ENCODE measurements around the gene GRPEL1.

DNA sequence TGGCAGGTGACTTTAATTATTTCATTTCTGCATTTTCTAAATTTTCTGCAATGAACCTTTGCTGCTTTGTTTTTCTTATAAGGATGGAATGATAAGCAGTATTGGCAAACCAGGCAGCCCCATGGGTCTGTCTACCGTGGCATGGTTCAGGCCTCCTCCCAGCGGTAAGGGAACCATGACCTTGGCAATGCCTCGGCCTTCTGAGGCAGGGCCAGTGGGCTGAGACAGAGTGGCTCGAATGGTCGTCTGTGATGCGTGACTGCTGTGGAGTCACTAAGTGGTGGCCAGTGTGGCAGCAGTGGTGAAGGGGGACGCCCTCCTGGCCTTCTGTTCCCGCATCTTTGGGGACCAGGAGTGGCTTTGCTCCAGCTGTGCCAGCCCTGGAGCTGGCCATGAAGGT is 43.6 kb upstream of the GRPEL1 start:
- TF ChIP-seq POLR2AphosphoS5 (IDR thresholded peaks at IDR 0.05; ENCODE audit: low read depth, low read length) (no peak), EZH2 (IDR thresholded peaks at IDR 0.05) (no peak), RAD21 (IDR thresholded peaks at IDR 0.05; ENCODE audit: low read depth) (no peak), FOSL1 (IDR thresholded peaks at IDR 0.05; ENCODE audit: low read depth) (no peak), POLR2A (IDR thresholded peaks at IDR 0.05; ENCODE audit: borderline replicate concordance, extremely low read depth, insufficient read depth, insufficient read length) (no peak), EZH2phosphoT487 (IDR thresholded peaks at IDR 0.05; ENCODE audit: borderline replicate concordance) (no peak), SIN3A (IDR thresholded peaks at IDR 0.05; ENCODE audit: low read depth) (no peak), YY1 (IDR thresholded peaks at IDR 0.05; ENCODE audit: extremely low read depth, insufficient replicate concordance, low read depth, low read length) (no peak), JUND (IDR thresholded peaks at IDR 0.05) (no peak), CEBPB (IDR thresholded peaks at IDR 0.05; ENCODE audit: low read depth) (no peak)
- TF ChIP-seq, protein P1, sequence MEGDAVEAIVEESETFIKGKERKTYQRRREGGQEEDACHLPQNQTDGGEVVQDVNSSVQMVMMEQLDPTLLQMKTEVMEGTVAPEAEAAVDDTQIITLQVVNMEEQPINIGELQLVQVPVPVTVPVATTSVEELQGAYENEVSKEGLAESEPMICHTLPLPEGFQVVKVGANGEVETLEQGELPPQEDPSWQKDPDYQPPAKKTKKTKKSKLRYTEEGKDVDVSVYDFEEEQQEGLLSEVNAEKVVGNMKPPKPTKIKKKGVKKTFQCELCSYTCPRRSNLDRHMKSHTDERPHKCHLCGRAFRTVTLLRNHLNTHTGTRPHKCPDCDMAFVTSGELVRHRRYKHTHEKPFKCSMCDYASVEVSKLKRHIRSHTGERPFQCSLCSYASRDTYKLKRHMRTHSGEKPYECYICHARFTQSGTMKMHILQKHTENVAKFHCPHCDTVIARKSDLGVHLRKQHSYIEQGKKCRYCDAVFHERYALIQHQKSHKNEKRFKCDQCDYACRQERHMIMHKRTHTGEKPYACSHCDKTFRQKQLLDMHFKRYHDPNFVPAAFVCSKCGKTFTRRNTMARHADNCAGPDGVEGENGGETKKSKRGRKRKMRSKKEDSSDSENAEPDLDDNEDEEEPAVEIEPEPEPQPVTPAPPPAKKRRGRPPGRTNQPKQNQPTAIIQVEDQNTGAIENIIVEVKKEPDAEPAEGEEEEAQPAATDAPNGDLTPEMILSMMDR (IDR thresholded peaks at IDR 0.05 in 2 of 3, conservative IDR thresholded peaks at IDR 0.05 in 1 of 3; ENCODE audit: borderline replicate concordance in 1 of 3, insufficient read depth in 1 of 3, low read depth in 2 of 3, low read length in 2 of 3) = no peak
- TF ChIP-seq, protein P2, sequence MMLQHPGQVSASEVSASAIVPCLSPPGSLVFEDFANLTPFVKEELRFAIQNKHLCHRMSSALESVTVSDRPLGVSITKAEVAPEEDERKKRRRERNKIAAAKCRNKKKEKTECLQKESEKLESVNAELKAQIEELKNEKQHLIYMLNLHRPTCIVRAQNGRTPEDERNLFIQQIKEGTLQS (IDR thresholded peaks at IDR 0.05) = no peak
- TF ChIP-seq, protein P3, sequence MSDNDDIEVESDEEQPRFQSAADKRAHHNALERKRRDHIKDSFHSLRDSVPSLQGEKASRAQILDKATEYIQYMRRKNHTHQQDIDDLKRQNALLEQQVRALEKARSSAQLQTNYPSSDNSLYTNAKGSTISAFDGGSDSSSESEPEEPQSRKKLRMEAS (IDR thresholded peaks at IDR 0.05) = no peak
- TF ChIP-seq, protein P4, sequence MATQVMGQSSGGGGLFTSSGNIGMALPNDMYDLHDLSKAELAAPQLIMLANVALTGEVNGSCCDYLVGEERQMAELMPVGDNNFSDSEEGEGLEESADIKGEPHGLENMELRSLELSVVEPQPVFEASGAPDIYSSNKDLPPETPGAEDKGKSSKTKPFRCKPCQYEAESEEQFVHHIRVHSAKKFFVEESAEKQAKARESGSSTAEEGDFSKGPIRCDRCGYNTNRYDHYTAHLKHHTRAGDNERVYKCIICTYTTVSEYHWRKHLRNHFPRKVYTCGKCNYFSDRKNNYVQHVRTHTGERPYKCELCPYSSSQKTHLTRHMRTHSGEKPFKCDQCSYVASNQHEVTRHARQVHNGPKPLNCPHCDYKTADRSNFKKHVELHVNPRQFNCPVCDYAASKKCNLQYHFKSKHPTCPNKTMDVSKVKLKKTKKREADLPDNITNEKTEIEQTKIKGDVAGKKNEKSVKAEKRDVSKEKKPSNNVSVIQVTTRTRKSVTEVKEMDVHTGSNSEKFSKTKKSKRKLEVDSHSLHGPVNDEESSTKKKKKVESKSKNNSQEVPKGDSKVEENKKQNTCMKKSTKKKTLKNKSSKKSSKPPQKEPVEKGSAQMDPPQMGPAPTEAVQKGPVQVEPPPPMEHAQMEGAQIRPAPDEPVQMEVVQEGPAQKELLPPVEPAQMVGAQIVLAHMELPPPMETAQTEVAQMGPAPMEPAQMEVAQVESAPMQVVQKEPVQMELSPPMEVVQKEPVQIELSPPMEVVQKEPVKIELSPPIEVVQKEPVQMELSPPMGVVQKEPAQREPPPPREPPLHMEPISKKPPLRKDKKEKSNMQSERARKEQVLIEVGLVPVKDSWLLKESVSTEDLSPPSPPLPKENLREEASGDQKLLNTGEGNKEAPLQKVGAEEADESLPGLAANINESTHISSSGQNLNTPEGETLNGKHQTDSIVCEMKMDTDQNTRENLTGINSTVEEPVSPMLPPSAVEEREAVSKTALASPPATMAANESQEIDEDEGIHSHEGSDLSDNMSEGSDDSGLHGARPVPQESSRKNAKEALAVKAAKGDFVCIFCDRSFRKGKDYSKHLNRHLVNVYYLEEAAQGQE (IDR thresholded peaks at IDR 0.05; ENCODE audit: low read depth) = no peak

All from HCT116 (cell line).